GM19351 (cell line): ENCODE measurements around the gene DUSP22.
A peak's percentile ranks its signal among the peaks of the same experiment; 100 is the strongest.
"Not testable (repeated sequence)": the region's sequence is repeated elsewhere in the genome, so short reads cannot be mapped to it uniquely, and the experiment has no call there.

Experiments
- ATAC-seq: cut with Tn5 transposase; IDR thresholded peaks from one replicate; pipeline ENCODE4 v1.9.1; 2021; ENCODE audit warnings: mild to moderate bottlenecking, moderate library complexity; ENCODE audit not compliant: unreplicated experiment

Gene DUSP22

DNA sequence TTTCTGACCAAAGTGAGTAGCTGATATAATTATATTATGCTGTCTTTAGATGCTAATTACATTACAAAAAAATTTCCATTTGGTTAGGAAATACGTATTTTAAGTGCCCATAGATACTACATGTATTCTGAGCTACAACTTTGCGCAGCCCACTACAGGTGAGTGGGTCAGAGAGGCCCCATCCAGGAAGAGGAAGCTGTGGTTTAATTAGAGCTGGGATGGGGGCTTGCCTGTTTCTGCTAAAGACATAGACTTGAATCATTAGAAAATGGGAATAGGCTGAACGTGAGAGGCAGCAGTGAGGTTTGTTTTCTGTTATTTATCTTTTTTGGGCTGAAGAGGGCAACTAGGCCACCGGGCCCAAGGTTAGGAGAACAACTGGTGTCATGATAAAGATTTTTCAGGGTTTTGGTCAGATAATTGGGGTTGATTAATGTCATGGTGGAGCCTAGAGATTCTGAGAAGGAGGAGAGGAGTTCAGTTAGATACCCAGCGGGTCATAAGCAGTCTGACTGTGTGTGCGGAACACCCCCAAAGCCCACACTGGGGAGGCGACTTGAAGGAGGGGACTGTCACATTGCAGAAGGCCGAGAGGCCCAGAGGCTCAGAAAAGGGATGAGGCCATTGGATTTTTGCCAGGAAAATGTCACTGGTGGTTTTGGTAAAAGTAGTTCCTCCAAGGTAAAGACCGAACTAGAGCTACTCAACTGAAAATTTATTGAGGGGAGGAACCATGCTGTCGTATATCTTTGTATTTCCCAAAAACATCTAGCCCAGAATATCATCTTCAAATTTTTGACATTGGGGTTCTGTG lies 84.7 kb downstream of the DUSP22 start:
- no peak for ATAC-seq

DNA sequence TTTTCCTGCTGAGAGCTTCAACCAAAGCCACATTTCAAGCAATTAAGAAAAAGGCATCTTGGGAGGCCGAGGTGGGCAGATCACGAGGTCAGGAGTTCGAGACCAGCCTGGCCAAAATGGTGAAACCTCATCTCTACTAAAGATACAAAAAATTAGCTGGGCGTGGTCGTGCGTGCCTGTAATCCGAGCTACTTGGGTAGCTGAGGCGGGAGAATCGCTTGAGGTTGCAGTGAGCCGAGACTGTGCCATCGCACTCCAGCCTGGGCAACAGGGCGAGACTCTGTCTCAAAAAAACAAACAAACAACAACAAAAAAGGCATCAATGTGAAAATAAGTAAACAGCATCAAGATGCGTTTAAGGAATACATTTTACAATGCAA lies 85.3 kb downstream of the DUSP22 start:
- ATAC-seq: not testable (repeated sequence)

DNA sequence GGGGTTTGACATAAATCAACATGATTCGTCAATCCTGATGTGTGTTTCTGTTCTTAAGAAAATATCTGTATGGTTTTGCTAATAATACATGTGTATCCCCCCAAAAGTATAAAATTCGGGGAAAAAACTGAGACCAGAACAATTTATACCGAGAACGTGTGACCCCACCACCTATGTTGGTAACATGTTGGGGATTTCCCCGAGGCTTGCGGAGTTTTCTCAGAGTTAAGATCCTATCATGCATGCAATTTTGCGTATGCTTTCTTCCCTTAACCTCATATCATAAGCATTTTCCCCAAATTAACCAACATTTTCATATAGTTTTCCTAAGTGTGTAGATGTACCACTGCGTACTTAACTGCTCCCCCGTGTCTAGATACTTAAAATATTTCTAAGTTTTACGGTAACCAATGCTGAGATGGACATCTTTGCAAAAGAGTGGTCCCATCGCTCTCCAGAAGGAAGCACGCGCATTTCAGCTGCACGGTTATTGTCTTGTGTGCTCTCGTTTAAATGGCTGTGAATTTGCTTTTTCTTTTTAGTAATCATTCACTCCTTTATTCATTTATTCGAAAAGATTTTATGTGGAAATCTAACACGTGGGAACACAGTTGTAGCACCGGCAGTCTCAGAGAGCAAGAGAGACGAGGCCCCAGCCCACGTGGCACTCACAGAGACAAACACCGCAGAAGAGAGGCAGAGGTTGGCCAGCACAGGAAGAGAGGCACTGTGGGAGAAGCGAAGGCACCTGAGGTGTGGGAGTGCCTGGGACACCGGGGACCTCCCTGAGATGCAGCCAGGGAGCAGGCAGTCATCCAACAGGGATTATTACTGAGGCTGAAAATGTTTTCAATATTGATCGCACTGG lies 86.0 kb downstream of the DUSP22 start:
- ATAC-seq: no peak

DNA sequence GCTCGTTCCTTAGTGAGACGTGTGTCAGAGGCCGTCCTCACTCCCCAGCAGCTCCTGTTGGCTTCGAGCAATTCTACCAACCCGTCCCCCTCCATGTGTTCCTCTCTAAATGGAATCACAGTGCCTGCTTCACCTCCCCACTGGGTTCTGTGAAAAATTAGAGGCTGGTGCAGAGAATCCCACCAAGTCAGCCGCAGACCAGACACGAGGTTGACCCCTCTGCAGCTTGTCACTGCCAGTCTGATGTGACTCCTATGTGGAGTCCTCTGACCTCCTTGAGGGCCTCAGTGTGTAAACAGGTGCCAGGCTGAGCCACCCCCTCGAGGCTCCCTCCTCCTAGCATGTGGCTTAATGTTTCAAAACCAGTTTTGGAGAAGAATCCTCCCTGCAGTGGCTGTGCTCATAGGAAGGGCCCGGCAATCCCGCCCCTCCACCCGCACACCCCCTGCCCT lies 86.7 kb downstream of the DUSP22 start:
- ATAC-seq: no peak

DNA sequence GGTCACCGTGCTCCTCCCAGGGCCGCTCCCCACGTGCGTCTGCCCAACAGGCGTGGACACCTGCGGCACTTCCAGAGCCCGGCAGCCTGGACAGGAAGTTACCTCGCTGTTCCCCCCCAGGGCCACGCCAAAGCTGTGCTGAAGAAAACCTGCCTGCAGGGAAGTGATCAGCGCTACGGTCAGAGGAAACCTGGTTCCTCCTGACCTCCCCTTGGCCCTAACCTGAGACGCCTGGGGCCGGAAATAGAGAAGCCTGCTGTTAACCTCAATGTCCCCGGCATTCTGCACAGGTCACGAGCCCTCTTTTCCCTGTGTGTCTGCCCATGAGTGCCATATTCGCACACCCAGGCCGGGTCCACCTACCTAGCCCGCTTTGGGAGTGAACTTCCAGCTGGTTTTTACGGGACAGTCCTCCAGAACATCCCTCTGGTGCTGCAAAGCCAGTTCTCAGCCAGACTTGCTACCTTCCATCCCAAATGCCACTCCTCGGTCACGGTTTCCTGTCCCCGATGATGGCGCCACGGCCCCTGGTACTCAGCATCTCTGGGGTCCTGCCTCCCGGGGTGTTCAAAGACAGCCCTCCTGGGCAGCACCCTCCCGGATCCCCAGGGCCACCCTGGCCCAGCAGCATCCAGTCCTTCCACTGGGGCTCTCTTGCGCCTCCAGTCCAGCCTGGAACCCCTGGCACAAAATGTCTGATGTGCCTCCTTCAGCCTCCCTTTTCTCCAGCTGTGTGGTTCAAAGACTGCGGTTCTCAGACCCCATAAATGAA lies 87.3 kb downstream of the DUSP22 start:
- peak; percentile 69 for ATAC-seq

DNA sequence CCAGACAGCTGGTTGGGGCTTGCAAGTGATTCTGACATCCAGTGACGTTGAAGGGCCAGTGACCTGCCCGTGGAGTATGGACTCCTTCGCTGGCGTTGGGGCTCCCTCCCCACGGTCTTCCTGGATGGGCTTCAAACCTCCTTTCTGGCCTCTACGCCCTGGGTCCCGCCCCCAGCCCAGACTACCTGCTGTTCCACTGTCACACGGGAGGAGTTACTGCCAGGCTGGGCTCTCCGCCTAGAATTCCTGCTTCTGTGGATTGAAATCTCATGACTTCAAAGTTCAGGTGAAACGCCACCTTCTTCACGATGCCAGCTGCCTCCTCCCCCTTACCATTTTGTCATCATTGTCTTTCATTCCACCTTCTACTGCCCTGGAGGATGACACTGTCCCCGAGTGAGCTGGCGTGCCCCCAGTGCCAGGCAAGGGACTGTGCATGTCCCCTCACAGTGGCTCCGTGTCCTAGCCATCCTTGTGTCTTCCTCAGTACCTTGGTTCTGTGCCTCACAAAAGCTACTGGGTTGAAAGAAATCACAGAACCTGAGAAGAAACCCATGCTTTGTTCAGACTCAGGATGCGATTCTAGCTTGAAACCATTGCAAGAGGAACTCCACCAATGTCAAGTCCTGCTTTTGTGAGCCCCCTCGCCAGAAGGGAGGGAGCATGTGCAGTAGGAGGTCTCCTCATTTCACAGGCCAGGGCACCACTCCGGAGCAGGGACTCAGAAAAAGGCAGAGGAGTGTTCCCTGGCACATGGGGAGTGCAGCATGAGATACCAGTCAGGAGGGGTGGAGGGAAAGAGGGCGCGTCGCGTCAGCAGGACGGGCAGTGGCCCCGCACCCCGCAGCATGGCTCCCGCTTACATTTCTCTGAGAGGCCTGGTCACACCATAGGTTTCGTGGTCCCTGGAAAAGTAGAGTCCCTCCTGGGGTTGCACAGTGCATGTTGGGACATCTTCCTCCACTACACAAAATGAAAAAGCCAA lies 88.2 kb downstream of the DUSP22 start:
- no peak for ATAC-seq

DNA sequence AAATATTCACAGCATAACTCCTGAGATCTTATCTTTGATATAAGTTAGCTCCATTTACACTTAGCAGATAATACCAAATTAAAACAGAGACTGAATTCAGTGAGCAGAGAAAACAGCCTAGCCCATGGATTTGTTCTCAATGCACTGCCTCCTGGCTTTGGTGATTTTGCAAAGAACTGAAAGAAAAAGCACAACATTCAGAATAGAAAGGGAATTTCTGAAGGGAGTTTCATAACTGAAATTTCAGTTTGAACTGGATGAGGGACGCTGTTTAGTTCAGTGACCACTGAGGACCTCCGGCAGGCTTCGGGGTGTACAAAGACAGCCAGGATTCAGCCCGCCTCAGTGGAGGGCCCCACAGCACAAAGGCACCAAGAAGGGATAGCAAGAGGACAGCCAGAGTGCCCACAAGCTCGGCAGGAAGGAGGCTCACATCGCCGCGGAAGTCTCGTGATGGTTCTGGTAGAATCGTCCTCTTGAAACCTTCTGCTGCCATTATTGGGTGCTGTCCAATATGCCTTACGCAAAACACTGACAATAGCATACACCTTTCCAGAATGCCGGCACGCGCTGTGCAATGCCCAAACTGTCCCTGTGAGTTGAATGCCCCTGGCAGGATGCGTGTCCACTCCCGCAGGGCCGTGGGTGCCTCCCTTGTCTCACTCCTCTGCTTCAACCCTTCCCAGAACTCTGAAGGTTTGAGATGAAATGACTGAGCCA lies 89.6 kb downstream of the DUSP22 start:
- no peak for ATAC-seq

DNA sequence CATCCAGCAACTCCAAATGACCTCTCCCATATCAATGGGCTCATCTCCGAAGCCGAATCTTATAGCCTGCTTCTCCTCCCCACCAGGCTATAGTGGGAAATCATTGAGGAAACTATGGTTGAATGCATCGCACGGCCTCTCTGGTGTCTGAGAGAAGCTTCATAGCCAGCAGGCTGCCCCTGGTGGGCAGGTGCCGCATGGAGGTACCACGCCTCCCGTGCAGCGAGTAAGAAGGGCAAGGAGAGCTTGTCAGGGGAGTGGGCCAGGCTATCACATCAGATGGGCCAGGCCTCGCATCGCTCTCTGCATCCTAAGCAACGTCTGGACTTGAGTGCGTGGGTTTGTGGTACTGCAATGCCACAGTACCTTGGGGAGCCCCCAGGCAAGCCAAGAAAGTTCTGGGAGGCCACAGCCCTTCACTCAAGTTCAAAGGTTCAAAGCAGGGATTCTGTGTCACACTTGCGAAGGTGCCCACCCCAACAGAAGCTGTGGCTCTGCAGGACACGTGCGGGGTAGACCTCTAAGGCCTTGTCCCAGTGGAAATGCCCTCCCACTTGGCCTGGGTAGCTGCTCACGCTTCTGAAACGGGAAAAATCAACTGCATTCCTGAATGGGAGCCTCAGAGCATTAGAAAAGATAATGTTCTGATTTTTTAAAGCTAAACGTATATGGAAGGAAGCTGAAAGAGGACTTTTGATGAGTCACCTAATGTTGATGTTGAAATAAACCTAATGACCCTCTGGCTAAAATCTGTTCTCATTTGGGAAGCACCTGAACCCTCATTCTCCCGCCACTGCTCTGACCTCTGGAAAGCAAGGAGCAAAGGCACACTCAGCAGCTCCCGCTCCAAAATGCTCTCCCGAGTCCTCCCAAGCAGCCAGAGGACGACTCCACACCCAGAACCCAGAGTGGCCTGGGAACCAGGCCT lies 90.9 kb downstream of the DUSP22 start:
- no peak for ATAC-seq

DNA sequence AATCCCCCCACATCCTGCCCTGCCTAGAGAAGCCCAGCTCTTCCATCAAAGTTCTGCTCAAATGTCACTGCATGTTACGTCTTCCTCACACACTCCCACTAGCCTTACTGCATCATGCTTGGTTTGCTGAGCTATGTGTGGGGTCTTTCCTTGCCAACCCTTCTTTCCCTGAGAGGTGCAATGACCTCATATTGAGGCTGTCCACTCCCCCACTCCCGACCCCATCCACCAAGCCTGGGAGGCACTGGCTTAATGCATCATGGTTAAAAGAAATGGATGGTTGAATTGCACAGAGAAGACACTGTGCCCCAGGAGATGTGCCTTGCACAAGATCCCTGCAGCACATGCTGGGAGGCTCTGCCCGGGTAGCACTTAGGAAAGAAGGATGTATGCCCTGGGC lies 91.6 kb downstream of the DUSP22 start:
- ATAC-seq: no peak

DNA sequence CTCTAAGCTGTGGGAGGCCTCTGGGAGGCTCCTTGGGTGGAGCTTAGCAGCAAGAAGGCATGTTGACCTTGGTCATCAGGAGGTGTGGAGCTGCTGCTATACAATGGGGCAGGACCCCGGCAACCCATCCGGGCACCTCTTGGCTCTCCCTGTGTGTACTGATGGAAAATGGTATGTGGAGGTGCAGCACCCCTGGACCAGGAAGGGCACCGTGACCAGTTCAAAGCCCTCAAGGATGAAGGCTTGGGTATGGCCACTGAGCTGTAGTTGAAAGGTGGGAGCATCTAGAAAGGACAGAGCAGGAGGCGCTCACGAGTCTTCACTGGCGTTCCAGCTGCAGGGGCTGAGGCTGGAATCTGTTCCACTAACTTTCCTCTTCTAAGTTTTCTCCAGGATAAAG lies 92.6 kb downstream of the DUSP22 start:
- no peak for ATAC-seq

DNA sequence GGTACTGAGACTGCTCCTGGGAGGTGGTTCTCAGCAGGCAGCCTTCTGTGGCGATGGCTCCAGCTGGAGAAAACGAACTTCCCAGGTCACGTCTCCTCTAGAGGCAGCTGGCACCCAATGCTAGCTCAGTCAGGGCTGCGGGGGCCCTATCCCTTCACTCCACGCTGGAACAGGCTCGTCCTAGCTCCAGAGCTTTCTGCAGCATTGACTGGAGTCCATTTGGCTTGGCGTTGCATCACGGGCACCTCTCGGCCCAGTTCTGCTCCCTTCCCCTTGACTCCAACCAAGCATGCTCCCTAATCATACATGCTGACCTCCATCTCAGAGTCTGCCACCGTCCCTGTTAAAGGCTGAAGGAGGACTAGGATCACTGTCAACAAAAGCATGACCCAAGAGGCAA lies 93.3 kb downstream of the DUSP22 start:
- no peak for ATAC-seq

DNA sequence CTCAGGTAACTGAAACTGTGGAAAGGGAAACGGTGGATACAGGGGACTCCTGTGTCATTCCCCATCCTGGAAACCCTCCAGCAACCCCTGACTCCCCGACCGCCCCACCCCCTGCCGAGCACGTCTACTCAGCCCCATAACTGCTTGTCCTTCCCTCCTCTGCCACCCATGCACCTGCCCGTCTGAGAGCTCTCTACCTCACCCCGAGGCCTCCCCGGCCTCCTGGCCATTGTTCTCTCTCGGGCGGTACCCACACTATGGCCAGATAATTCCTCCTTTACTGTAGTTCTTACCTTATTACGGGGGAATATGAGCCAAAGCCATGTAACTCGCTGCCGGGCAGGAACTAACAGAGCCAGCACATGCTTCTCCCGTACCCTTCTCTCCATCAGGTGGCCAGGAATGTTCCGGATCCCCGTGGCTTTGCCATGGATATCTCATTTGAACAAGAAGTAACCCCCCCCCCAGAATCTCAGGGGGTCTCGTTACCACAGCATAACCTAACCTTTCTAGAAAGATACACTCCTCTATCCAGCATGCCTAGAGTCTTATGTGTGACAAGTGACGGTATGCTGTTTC lies 94.5 kb downstream of the DUSP22 start:
- ATAC-seq: no peak

DNA sequence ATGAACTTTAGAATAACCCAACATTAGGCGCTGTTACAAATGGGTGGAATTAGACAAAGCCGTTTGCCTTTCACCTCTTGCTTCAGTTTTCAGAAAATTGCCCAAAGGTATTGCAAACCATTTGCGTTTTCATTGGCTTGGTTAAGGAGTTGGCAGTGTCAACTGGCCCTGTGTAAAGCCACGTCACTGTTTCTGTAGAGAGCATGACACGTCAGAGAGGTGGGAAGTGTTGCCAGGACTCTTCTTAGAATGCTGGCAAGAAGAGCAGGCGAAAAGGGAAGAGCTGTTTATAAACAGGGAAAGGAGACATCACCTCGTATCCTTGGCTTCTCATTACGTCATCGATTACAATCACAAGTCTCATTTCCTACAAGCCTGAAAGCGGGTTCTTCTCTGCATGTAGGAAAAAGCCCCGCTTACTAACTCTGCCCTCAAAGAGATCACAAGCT lies 95.0 kb downstream of the DUSP22 start:
- ATAC-seq: no peak

DNA sequence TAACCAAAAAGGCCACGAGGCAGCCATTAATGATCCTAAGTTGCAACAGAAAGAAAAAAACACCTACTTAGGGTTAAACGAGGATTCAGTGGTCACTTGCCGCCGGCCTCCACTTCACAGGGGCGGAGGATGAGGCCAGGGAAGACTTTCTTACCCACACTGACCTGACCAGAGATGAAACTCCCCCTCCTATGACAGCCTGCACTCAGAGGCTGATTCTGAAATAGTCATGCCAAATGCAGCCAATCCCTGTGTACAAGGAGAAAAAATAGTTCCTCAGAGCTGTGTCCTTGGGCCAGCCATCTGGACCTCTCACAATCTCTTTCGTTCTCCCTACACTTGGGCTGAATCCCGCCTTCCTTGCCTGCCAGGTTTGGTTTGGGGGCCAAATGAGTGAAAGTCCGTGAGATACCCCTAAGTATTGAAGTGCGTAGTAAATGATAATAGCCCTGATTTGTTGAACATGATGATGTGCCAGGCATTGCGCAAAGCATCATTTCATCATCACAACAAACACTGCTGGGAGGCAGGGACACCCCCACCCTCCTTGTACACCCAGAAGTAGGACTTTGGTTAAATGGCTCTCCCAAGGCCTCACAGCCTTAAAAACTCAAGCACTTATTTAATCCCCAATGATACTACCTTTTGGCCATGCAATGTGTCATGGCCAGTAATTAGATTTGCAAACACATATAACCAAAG lies 96.1 kb downstream of the DUSP22 start:
- no peak for ATAC-seq

DNA sequence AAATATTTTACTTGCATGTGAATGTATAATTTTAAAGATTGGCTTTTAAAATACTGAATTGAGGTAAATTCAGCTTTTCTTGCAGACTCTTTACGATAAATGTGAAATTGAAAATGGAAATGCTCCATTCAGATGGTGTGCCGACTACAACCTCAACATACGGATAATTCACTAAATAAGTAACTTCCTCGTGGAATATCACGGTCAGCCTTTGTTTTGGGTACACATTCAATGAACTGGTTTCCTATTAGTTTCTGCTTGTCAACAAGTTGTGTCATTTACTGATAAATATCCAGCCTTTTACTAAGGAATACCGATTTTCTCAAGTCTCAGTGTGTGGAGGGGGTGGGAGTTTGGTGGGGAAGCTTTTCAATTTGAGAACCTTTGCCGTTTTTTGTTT lies 96.9 kb downstream of the DUSP22 start:
- ATAC-seq: no peak

DNA sequence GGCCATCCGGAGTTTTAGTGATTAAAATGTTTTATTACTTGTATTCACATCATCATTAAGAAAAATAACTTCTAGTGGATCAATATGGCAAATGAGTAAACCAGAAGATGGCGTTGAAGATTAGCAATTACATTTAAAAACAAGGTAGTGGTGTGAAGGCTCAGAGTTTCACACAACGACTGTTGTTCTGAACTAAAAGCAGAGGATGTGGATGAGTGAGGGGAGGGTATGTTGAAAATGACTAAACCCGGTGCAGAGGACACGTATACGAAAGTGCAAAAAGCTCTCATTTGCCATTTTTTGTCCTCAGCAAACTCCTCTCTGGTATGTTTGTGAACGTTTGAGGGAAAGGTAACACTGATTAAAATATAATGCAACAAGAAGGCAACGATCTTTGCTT lies 97.3 kb downstream of the DUSP22 start:
- ATAC-seq: peak; percentile 44

DNA sequence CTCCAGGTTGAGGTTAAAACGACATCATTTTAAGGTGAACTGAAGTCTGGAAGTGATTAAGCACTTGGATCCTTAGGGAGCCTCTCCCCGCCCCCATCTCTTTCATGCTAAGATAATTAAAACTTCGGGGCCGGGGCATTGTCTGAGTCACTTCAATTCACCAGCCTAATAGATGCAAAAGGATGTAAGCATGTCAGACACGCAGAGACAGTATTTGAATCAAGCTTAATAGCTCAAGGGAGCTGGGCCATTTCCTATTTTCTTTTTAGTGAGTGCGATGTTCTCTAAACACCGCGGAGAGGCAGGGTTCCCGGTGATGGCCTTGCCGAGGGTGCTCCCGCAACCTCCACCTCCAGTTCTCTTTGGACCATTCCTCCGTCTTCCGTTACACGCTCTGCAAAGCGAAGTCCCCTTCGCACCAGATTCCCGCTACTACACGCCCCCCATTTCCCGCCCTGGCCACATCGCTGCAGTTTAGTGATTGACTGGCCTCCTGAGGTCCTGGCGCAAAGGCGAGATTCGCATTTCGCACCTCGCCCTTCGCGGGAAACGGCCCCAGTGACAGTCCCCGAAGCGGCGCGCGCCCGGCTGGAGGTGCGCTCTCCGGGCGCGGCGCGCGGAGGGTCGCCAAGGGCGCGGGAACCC lies 98.7 kb downstream of the DUSP22 start:
- ATAC-seq: peak; percentile 24
